Astrocyte (in vitro differentiated cells and primary cell): ENCODE measurements around the gene EIF5A.
A peak's percentile ranks its signal among the peaks of the same experiment; 100 is the strongest.

Experiments used
- EZH2 ChIP-seq: IDR thresholded peaks from 2 replicates; pipeline ENCODE4 v1.6.1; 2012; ENCODE audit warnings: mild to moderate bottlenecking, low read length, inconsistent platforms; ENCODE audit not compliant: insufficient read depth
- TF ChIP-seq, protein P1 (sequence below): IDR thresholded peaks from 2 replicates; pipeline ENCODE4 v1.5.1; 2011; ENCODE audit warnings: low read depth, mild to moderate bottlenecking, inconsistent platforms, low read length, moderate library complexity; ENCODE audit not compliant: insufficient read depth

DNA sequence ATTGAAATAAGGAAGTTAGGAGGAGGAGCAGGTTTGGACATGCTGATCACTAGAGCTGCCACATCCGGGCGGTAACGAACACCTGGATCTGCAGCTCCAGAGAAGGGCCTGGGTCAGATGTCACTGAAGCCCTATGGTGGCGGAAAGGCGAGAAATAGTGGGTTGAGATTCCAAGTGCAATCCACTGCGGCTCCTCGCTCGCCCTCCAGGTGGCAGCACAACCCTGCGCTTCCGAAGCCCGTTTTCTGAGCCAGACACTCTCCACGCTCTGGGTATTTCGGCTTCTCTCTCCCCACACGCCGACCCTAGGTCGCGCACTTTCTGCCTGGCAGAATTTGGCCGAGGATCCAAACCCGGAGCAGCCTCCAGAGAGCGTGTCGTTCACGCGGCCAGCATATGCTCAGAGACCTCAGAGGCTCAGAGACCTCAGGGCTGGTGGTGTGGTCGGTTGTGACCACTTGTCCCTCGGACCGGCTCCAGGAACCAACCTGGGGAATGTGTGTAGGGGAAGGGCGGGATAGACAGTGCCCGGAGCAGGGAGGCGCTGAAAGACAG is 26.8 kb upstream of the EIF5A start:
- TF ChIP-seq, protein P1, sequence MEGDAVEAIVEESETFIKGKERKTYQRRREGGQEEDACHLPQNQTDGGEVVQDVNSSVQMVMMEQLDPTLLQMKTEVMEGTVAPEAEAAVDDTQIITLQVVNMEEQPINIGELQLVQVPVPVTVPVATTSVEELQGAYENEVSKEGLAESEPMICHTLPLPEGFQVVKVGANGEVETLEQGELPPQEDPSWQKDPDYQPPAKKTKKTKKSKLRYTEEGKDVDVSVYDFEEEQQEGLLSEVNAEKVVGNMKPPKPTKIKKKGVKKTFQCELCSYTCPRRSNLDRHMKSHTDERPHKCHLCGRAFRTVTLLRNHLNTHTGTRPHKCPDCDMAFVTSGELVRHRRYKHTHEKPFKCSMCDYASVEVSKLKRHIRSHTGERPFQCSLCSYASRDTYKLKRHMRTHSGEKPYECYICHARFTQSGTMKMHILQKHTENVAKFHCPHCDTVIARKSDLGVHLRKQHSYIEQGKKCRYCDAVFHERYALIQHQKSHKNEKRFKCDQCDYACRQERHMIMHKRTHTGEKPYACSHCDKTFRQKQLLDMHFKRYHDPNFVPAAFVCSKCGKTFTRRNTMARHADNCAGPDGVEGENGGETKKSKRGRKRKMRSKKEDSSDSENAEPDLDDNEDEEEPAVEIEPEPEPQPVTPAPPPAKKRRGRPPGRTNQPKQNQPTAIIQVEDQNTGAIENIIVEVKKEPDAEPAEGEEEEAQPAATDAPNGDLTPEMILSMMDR, result peak; percentile 91
- TF ChIP-seq EZH2, result no peak
